Measurements from ENCODE around the gene RBBP7. TPM values are rescaled to one million over a fixed set of nuclear protein-coding genes. Genes with fewer than 3 reads are reported as not detected.

The RBBP7 gene
- total and polyA plus RNA-seq, 12 donors: 84.6 to 125 (median 109) TPM

GRCh38 chrX:16839219-16839851 is 30.8 kb downstream of the RBBP7 start:
- Histone ChIP-seq H3K27me3 (no peaks in the 10 kb centered on the region), H3K4me3 (no peak overlapping the region), H3K9me3 (no peaks in the 10 kb centered on the region), H3K27ac (peak overlapping the region in 5 of 10 donors; percentile 52 to 64 (median 60)), H3K36me3 (peaks cover 0 to 95% (median 0%) of the 10 kb centered on the region in 9 donors), H3K4me1 (peaks cover 0 to 22% (median 5%) of the 10 kb centered on the region in 9 donors)
- intact Hi-C loops (cut with DNase I): loop anchor here in 1 of 10 donors (10.0 kb wide), 1 partner anchor 45 kb away; no protein-coding TSS in a partner anchor
- TF ChIP-seq CTCF (IDR thresholded peaks at IDR 0.05): no peak
- ATAC-seq: no peak
- WGBS, 2 donors: 49 to 55% methylated on average over 5 of the region's 5 CpGs
- DNase-seq: no peak

GRCh38 chrX:16838202-16839066 is 31.7 kb downstream of the RBBP7 start:
- no peaks in the 10 kb centered on the region for H3K27me3 ChIP-seq
- H3K4me3 ChIP-seq: no peak overlapping the region
- H3K4me1 ChIP-seq: peaks cover 0 to 22% (median 5%) of the 10 kb centered on the region in 9 donors
- TF ChIP-seq CTCF (IDR thresholded peaks at IDR 0.05): peak in 2 of 9 donors; percentile 9 to 17
- H3K36me3 ChIP-seq: peaks cover 0 to 95% (median 0%) of the 10 kb centered on the region in 9 donors
- no peaks in the 10 kb centered on the region for H3K9me3 ChIP-seq
- ATAC-seq (peak; percentile 62 to 91 (median 84)), DNase-seq (peak; percentile 17 to 27)
- intact Hi-C loops (cut with DNase I): loop anchor here in 1 of 10 donors (10.0 kb wide), 1 partner anchor 46 kb away; no protein-coding TSS in a partner anchor
- peak overlapping the region in 9 of 10 donors; percentile 13 to 64 (median 53) for H3K27ac ChIP-seq
- WGBS, 2 donors: 38 to 60% methylated on average over 11 of the region's 11 CpGs

- no peak overlapping the region for H3K27ac ChIP-seq
- 57 to 82% methylated on average over 5 to 9 of the region's 9 CpGs for WGBS, 2 donors
- no peak overlapping the region for H3K4me3 ChIP-seq
- DNase-seq (no peak), ATAC-seq (peak in 2 of 8 donors; percentile 31 to 36)
- H3K27me3 ChIP-seq: no peaks in the 10 kb centered on the region
- peaks cover 0 to 94% (median 0%) of the 10 kb centered on the region in 9 donors for H3K36me3 ChIP-seq
- peaks cover 0 to 22% (median 5%) of the 10 kb centered on the region in 9 donors for H3K4me1 ChIP-seq
- intact Hi-C loops (cut with DNase I): loop anchor here in 1 of 10 donors (10.0 kb wide), 1 partner anchor 48 kb away; no protein-coding TSS in a partner anchor
- TF ChIP-seq CTCF (IDR thresholded peaks at IDR 0.05): peak in 6 of 9 donors; percentile 9 to 37 (median 14)
- H3K9me3 ChIP-seq: no peaks in the 10 kb centered on the region
Measured at GRCh38 chrX:16836371-16836770, 33.8 kb downstream of the RBBP7 start.

- no peaks in the 10 kb centered on the region for H3K27me3 ChIP-seq
- DNase-seq (no peak), ATAC-seq (peak in 1 of 8 donors; percentile 38)
- no peaks in the 10 kb centered on the region for H3K9me3 ChIP-seq
- H3K4me1 ChIP-seq: peaks cover 0 to 19% (median 5%) of the 10 kb centered on the region in 9 donors
- no peak overlapping the region for H3K4me3 ChIP-seq
- 59 to 60% methylated on average over 6 of the region's 6 CpGs for WGBS, 2 donors
- peaks cover 0 to 84% (median 0%) of the 10 kb centered on the region in 9 donors for H3K36me3 ChIP-seq
- intact Hi-C loops (cut with DNase I): loop anchor here in 2 of 10 donors (5.0 to 10.0 kb wide), 2 partner anchors 50 to 52 kb away; no protein-coding TSS in a partner anchor
- no peak overlapping the region for H3K27ac ChIP-seq
- no peak for TF ChIP-seq CTCF (IDR thresholded peaks at IDR 0.05)
Measured at GRCh38 chrX:16834806-16835205, 35.4 kb downstream of the RBBP7 start.

Measured in heart right ventricle (tissue), 16 donors.